ENCODE measurements around the gene XIAP.
A peak's percentile ranks its signal among the peaks of the same experiment; 100 is the strongest.

The XIAP gene

DNA sequence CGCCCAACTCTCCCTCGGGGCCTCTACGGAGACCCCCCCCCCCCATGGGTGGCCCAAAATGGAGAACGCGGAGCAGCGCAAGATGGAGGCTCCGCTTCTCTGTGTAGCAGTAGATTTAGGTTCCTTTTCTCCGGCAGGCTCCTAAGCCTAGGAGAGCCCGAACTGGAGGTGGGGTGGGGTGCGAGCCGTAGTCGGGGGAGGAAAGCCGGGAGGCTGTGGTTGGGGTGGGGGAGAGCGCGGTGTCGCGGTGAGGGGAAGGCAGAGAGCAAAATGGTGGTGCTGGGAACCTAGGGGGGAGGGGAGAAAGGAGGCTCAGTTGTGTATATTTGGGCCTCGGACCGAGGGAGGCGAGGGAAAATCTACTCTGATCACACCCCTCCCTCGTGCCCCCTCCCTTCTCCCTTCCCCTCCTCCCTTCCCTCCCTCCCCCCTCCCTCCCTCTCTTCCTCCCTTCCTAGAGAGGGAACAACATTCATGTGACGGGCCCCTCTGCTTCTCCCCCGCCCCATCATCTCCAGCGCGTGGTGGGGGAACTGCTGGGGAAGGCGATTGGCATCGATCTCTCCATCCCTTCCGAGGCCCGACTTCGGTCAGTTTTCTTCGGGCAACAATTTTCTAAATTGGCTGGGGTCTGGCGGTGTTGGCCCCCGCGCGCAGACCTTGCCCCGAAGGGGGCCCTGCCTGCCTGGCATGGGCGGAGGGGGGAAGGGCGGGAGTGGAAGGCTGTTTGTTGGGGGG, 101.6 kb downstream of the XIAP start, which contains the start of gene STAG2:
Gene STAG2 (plus strand): TSS at position 439 of the 738 bp plus-strand sequence. CDS start 60,922 bp downstream, outside the sequence.
- DNase-seq, result peak; percentile 31

DNA sequence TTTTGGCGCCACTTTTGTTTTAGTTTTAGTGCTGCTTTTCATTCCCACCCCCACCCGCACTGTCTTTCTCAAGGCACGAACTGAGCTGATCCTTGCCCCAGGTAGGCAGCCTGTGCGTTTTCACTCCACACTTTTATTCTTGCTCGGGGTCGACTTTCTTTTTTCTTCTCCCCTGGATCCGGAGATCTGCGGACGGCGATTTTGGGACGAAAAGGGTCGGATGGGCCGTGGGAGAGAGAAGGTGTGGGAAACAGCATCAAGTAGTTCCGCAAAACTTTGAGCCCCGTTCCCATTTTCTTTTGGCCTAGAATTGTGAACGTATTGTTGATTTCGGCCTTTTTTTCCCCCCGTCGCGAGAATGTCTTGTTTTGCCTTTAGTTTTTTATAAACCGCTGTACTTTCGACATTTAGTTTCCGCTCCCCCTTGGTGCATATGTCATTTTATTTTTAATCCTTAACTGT, 102.2 kb downstream of the XIAP start:
- DNase-seq, result no peak

DNA sequence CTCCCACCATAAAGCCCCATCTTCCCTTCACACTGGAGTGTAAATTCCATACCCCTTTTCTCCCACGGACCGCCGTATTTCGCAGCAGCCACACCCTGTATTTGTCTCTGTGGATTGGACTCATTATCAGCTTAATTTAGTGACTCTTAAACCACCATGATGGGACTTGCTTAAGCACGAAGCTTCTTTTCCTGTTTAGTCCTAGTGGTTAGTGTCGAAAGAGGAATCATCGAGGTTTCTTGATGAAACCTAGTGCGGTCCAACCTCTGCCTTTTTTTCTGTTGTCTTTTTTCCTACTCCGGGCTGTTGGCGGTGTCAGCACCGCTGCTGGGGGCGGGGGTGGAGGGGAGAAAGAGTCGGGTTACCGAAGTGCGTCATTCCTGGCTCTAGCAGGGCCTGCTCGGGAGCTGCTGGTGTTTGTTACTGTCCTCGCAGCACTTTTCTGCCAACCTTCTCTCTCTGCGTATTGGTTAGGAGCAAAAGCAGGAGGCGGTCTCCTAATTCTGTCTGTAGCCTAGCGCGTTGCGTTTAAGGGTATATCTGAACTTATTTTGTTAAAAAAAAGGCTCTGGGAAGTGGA, 103.0 kb downstream of the XIAP start:
- DNase-seq, result peak; percentile 69

Measured in activated effector memory CD4-positive, alpha-beta T cell treated with Interleukin-2 at 50 U/mL for 16 hours (primary cell).